ENCODE results near the gene CD46.

The CD46 gene

GRCh38 chr1:207821464-207822045 is 69.7 kb downstream of the CD46 start:
- TF ChIP-seq EZH2 (IDR thresholded peaks at IDR 0.05; ENCODE audit: borderline replicate concordance, low read depth, low read length, severe bottlenecking) = no peak
- TF ChIP-seq CTCF (IDR thresholded peaks at IDR 0.05; ENCODE audit: borderline replicate concordance, extremely low read depth, low read length, poor library complexity, severe bottlenecking) = no peak
- H4K20me1 ChIP-seq (ENCODE audit: insufficient read depth, low read length) = peaks cover 96% of the 10 kb centered on the region

GRCh38 chr1:207822124-207822601 is 70.3 kb downstream of the CD46 start:
- Histone ChIP-seq H3K4me3 (ENCODE audit: low read depth in 1 of 2, low read length in 2 of 2) (no peak overlapping the region), H2AFZ (ENCODE audit: low read depth, low read length) (no peak overlapping the region), H3K27ac (ENCODE audit: low read length) (no peak overlapping the region), H3K79me2 (ENCODE audit: insufficient read depth, low read length) (peaks cover 98% of the 10 kb centered on the region), H4K20me1 (ENCODE audit: insufficient read depth, low read length) (peaks cover 96% of the 10 kb centered on the region), H3K36me3 (ENCODE audit: insufficient read depth, low read length) (peaks cover 90% of the 10 kb centered on the region), H3K4me1 (ENCODE audit: insufficient read depth, low read length) (no peaks in the 10 kb centered on the region), H3K9me3 (ENCODE audit: insufficient read depth, low read length, severe bottlenecking) (no peaks in the 10 kb centered on the region), H3K27me3 (ENCODE audit: insufficient read depth, low read length, poor library complexity) (no peaks in the 10 kb centered on the region), H3K4me2 (ENCODE audit: insufficient read depth, low read length) (no peak overlapping the region), H3K9ac (ENCODE audit: low read depth, low read length) (no peak overlapping the region)
- DNase-seq (no peak), ATAC-seq (ENCODE audit: insufficient read depth, low read depth) (no peak)
- TF ChIP-seq CTCF (IDR thresholded peaks at IDR 0.05; ENCODE audit: borderline replicate concordance, extremely low read depth, low read length, poor library complexity, severe bottlenecking) (no peak), EZH2 (IDR thresholded peaks at IDR 0.05; ENCODE audit: borderline replicate concordance, low read depth, low read length, severe bottlenecking) (no peak)

More at GRCh38 chr1:207821464-207822045, 69.7 kb downstream of the CD46 start:
- Histone ChIP-seq H3K4me1 (ENCODE audit: insufficient read depth, low read length) (no peaks in the 10 kb centered on the region), H3K4me3 (ENCODE audit: low read depth in 1 of 2, low read length in 2 of 2) (no peak overlapping the region), H3K27me3 (ENCODE audit: insufficient read depth, low read length, poor library complexity) (no peaks in the 10 kb centered on the region), H2AFZ (ENCODE audit: low read depth, low read length) (no peak overlapping the region), H3K27ac (ENCODE audit: low read length) (no peak overlapping the region), H3K4me2 (ENCODE audit: insufficient read depth, low read length) (no peak overlapping the region), H3K9ac (ENCODE audit: low read depth, low read length) (no peak overlapping the region), H3K79me2 (ENCODE audit: insufficient read depth, low read length) (peaks cover 98% of the 10 kb centered on the region), H3K9me3 (ENCODE audit: insufficient read depth, low read length, severe bottlenecking) (no peaks in the 10 kb centered on the region), H3K36me3 (ENCODE audit: insufficient read depth, low read length) (peaks cover 90% of the 10 kb centered on the region)
- ATAC-seq (ENCODE audit: insufficient read depth, low read depth) = no peak
- no peak for DNase-seq

GRCh38 chr1:207822602-207823451 is 71.0 kb downstream of the CD46 start:
- peak; percentile 38; the same call in 2 of the 3 replicates for ATAC-seq (ENCODE audit: insufficient read depth, low read depth)
- Histone ChIP-seq H3K27ac (ENCODE audit: low read length) (no peak overlapping the region), H3K4me2 (ENCODE audit: insufficient read depth, low read length) (no peak overlapping the region), H2AFZ (ENCODE audit: low read depth, low read length) (no peak overlapping the region), H3K36me3 (ENCODE audit: insufficient read depth, low read length) (peaks cover 89% of the 10 kb centered on the region), H3K79me2 (ENCODE audit: insufficient read depth, low read length) (peaks cover 98% of the 10 kb centered on the region), H3K27me3 (ENCODE audit: insufficient read depth, low read length, poor library complexity) (no peaks in the 10 kb centered on the region), H3K4me3 (ENCODE audit: low read depth in 1 of 2, low read length in 2 of 2) (no peak overlapping the region), H3K4me1 (ENCODE audit: insufficient read depth, low read length) (no peaks in the 10 kb centered on the region), H3K9ac (ENCODE audit: low read depth, low read length) (no peak overlapping the region), H3K9me3 (ENCODE audit: insufficient read depth, low read length, severe bottlenecking) (no peaks in the 10 kb centered on the region), H4K20me1 (ENCODE audit: insufficient read depth, low read length) (peaks cover 94% of the 10 kb centered on the region)
- DNase-seq = no peak
- TF ChIP-seq EZH2 (IDR thresholded peaks at IDR 0.05; ENCODE audit: borderline replicate concordance, low read depth, low read length, severe bottlenecking) (no peak), CTCF (IDR thresholded peaks at IDR 0.05; ENCODE audit: borderline replicate concordance, extremely low read depth, low read length, poor library complexity, severe bottlenecking) (no peak)
